Uterus (tissue), 2 donors: Measurements from ENCODE around the gene XXYLT1.

Experiments used
- POLR2A ChIP-seq, 2 donors: fragments of 450-650 bp; IDR thresholded peaks; one replicate each; pipeline ENCODE4 v1.6.1; 2016; ENCODE audit warnings: antibody characterized with exemption in 2 of 2, mild to moderate bottlenecking in 1 of 2, moderate library complexity in 1 of 2
- TF ChIP-seq, protein P1 (sequence below), 4 experiments: fragments of 200-600 bp in 2 of 4; fragments of 450-650 bp in 2 of 4; sonication (generic) in 2 of 4; IDR thresholded peaks; one replicate each; pipeline ENCODE4 v1.5.1; 2016 to 2019; ENCODE audit warnings: antibody characterized with exemption in 4 of 4, mild to moderate bottlenecking in 2 of 4, moderate library complexity in 1 of 4

DNA sequence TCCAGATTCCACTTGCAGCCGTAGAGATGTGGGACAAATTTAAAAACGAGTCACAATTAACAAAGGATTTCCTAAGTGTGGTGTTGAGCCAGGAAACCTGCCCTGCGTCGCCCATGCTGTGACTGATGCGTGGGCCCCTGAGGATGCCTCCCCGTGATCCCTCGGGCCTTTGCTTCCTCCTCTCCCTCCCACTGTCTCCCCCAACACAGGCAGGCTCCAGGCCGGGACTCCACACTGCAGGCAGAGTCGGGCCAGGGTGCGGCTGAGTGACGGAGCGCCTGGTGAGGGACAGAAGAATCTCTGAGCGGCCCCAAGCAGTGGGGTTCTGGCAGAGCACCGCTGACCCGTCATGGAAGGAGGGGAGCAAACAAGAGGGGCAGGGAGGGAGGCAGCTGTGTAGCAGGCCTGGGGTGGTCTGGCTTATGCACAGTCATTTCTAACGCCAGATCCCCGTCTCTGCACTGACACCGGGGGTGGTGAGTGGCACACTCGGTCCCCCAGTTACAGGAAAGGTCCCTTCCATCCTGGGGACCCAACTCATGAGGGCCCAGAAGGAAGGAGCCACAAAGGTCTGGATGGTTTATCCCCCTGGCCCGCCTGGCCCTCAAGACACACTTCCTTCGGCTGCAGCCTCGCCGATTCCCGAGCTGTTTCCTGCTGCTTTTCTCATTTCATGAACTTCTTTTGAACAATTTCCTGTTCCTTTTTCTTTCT, 91.0 kb downstream of the XXYLT1 start:
- TF ChIP-seq, protein P1, sequence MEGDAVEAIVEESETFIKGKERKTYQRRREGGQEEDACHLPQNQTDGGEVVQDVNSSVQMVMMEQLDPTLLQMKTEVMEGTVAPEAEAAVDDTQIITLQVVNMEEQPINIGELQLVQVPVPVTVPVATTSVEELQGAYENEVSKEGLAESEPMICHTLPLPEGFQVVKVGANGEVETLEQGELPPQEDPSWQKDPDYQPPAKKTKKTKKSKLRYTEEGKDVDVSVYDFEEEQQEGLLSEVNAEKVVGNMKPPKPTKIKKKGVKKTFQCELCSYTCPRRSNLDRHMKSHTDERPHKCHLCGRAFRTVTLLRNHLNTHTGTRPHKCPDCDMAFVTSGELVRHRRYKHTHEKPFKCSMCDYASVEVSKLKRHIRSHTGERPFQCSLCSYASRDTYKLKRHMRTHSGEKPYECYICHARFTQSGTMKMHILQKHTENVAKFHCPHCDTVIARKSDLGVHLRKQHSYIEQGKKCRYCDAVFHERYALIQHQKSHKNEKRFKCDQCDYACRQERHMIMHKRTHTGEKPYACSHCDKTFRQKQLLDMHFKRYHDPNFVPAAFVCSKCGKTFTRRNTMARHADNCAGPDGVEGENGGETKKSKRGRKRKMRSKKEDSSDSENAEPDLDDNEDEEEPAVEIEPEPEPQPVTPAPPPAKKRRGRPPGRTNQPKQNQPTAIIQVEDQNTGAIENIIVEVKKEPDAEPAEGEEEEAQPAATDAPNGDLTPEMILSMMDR (IDR thresholded peaks at IDR 0.05) = no peak
- TF ChIP-seq POLR2A (IDR thresholded peaks at IDR 0.05) = no peak
